ENCODE results near the gene SMIM27.

DNA sequence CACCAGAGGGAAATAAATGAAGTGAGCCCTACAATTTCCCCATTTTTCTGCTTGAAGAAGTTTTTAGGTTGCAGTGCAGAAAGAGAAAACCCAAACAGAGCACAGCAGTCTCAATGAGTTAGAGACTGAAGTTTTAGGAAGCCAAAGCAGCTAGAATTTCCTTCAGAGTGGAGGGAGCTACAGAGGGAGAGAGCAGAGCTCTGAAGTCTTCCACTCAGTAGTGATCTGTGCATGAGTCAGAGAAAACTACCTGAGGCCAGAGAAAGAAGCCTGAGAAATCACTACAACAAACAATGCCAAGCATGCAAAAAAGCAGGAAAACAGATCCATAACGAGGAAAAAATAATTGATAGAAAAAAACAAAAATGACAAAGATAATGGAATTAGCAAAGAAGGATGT lies 38.8 kb downstream of the SMIM27 start:
- TF ChIP-seq, protein P1, sequence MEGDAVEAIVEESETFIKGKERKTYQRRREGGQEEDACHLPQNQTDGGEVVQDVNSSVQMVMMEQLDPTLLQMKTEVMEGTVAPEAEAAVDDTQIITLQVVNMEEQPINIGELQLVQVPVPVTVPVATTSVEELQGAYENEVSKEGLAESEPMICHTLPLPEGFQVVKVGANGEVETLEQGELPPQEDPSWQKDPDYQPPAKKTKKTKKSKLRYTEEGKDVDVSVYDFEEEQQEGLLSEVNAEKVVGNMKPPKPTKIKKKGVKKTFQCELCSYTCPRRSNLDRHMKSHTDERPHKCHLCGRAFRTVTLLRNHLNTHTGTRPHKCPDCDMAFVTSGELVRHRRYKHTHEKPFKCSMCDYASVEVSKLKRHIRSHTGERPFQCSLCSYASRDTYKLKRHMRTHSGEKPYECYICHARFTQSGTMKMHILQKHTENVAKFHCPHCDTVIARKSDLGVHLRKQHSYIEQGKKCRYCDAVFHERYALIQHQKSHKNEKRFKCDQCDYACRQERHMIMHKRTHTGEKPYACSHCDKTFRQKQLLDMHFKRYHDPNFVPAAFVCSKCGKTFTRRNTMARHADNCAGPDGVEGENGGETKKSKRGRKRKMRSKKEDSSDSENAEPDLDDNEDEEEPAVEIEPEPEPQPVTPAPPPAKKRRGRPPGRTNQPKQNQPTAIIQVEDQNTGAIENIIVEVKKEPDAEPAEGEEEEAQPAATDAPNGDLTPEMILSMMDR (IDR thresholded peaks at IDR 0.05), result no peak
- TF ChIP-seq ATF2 (CRISPR knock-in tag; IDR thresholded peaks at IDR 0.05; ENCODE audit: borderline replicate concordance, low read depth) (no peak), ZNF317 (CRISPR knock-in tag; IDR thresholded peaks at IDR 0.05; ENCODE audit: borderline replicate concordance, low read depth) (no peak), ZNF263 (CRISPR knock-in tag; IDR thresholded peaks at IDR 0.05; ENCODE audit: low read depth) (no peak), USF2 (CRISPR knock-in tag; IDR thresholded peaks at IDR 0.05) (no peak), NR2C2 (CRISPR knock-in tag; IDR thresholded peaks at IDR 0.05) (no peak), MAX (CRISPR knock-in tag; IDR thresholded peaks at IDR 0.05) (no peak), ZBTB43 (CRISPR knock-in tag; IDR thresholded peaks at IDR 0.05) (no peak)
- TF ChIP-seq, protein P2, sequence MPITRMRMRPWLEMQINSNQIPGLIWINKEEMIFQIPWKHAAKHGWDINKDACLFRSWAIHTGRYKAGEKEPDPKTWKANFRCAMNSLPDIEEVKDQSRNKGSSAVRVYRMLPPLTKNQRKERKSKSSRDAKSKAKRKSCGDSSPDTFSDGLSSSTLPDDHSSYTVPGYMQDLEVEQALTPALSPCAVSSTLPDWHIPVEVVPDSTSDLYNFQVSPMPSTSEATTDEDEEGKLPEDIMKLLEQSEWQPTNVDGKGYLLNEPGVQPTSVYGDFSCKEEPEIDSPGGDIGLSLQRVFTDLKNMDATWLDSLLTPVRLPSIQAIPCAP (CRISPR knock-in tag; IDR thresholded peaks at IDR 0.05), result no peak

Measured in WTC11 (cell line).